AG09319 (cell line): ENCODE results near the gene HKDC1.
"Not testable (repeated sequence)": the region's sequence is repeated elsewhere in the genome, so short reads cannot be mapped to it uniquely, and the experiment has no call there.

ENCODE experiments used
- DNase-seq: peaks from one replicate; pipeline ENCODE4 v3.0.0-alpha.2; 2010; ENCODE audit warnings: low read depth; ENCODE audit errors: extremely low read depth
- CTCF ChIP-seq: IDR thresholded peaks from 2 replicates; pipeline ENCODE4 v1.5.1; 2011; ENCODE audit warnings: low read depth, mild to moderate bottlenecking, inconsistent platforms, low read length, moderate library complexity

The HKDC1 gene

DNA sequence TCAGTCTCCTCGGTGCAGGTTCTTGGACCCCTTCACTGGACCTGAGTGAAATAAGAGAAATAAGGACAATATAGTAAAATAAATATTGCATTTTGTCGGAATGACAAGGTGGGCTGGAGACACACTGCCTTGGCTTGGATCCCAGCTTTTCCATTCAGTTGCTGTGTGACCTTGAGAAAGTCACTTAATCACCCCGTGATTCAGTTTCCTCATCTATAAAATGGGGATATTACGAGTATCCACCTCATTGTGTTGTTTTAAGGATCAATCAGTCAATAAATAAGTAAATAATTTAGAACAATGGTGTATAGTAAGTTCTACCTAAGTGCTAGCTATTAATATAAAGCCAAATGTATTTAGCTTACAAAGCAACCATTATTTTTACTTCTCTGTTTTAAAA, 87.3 kb downstream of the HKDC1 start:
- no peak for TF ChIP-seq CTCF
- no peak for DNase-seq

GRCh38 chr10:69308304-69308703, 88.2 kb downstream of the HKDC1 start:
- not testable (repeated sequence) for DNase-seq

GRCh38 chr10:69311309-69311708, 91.2 kb downstream of the HKDC1 start:
- DNase-seq, result no peak
- TF ChIP-seq CTCF, result no peak

- TF ChIP-seq CTCF, result no peak
- DNase-seq, result no peak
Observed at GRCh38 chr10:69312528-69312927, 92.4 kb downstream of the HKDC1 start.

GRCh38 chr10:69315100-69315542, 95.0 kb downstream of the HKDC1 start:
- DNase-seq, result no peak
- TF ChIP-seq CTCF, result no peak

- no peak for TF ChIP-seq CTCF
- DNase-seq, result no peak
Observed at GRCh38 chr10:69315610-69316312, 95.6 kb downstream of the HKDC1 start.

GRCh38 chr10:69316313-69317059, 96.4 kb downstream of the HKDC1 start:
- TF ChIP-seq CTCF, result no peak
- no peak for DNase-seq
